SK-N-SH (cell line): ENCODE data around the gene PCK1. TPM values are rescaled to one million over a fixed set of nuclear protein-coding genes. Genes with fewer than 3 reads are reported as not detected.

Experiments used
- CTCF ChIA-PET: fragments of 300-600, 350-600 bp; formaldehyde crosslinking; extraction: SDS; loops from one replicate; lab custom pipeline; 2021; lab: Yijun Ruan, JAX
- POLR2A ChIA-PET: fragments of 350-600 bp; sonication (Branson Sonifier 250); formaldehyde crosslinking; extraction: SDS; loops from one replicate; lab custom pipeline; 2020; ENCODE audit warnings: antibody characterized with exemption, inconsistent platforms; lab: Yijun Ruan, JAX
- DNase-seq: peaks from one replicate; pipeline ENCODE4 v3.0.0; 2012
- H2AFZ ChIP-seq: fragments of 200-600 bp; sonication (generic); 2 replicates; pipeline ENCODE4 v1.8.1; 2016; ENCODE audit warnings: antibody characterized with exemption, mild to moderate bottlenecking, low read depth
- H3F3A ChIP-seq: fragments of 200-600 bp; sonication (generic); replicated peaks from 2 replicates; pipeline ENCODE3; 2016; ENCODE audit warnings: antibody characterized with exemption, mild to moderate bottlenecking; ENCODE audit not compliant: insufficient read depth
- H3K27ac ChIP-seq, 2 experiments: fragments of 200-500 bp in 1 of 2; fragments of 200-600 bp in 1 of 2; sonication (Bioruptor generic) in 1 of 2; sonication (generic), shearing (Covaris generic) in 1 of 2; 2 replicates each; pipeline versions ENCODE4 v1.5.1 to v1.6.1; 2014 to 2016; ENCODE audit warnings: low read depth in 2 of 2, inconsistent platforms in 1 of 2, low read length in 1 of 2, mild to moderate bottlenecking in 1 of 2, mixed read lengths in 1 of 2
- H3K27me3 ChIP-seq: fragments of 200-600 bp; sonication (generic), shearing (Covaris generic); 2 replicates; pipeline ENCODE4 v1.6.1; 2016; ENCODE audit warnings: mixed run types; ENCODE audit not compliant: insufficient read depth
- H3K36me3 ChIP-seq, 2 experiments: fragments of 200-500 bp in 1 of 2; fragments of 200-600 bp in 1 of 2; sonication (Bioruptor generic) in 1 of 2; sonication (generic) in 1 of 2; replicated peaks in 1 of 2; 2 replicates each; pipeline versions ENCODE3 to v1.5.1; 2014 to 2016; ENCODE audit warnings: low read length in 1 of 2, mild to moderate bottlenecking in 1 of 2; ENCODE audit not compliant: insufficient read depth in 2 of 2, control insufficient read depth in 1 of 2
- H3K4me1 ChIP-seq, 2 experiments: fragments of 200-500 bp in 1 of 2; fragments of 200-600 bp in 1 of 2; sonication (Bioruptor generic) in 1 of 2; sonication (generic), shearing (Covaris generic) in 1 of 2; 2 replicates each; pipeline versions ENCODE4 v1.5.1 to v1.6.1; 2014 to 2016; ENCODE audit warnings: low read depth in 1 of 2, low read length in 1 of 2, mixed run types in 1 of 2; ENCODE audit not compliant: insufficient read depth in 2 of 2, control insufficient read depth in 1 of 2
- H3K4me2 ChIP-seq: fragments of 200-600 bp; sonication (generic), shearing (Covaris generic); 2 replicates; pipeline ENCODE4 v1.6.1; 2017; ENCODE audit warnings: mixed run types
- H3K4me3 ChIP-seq, 2 experiments: fragments of 200-500 bp in 1 of 2; fragments of 200-600 bp in 1 of 2; sonication (Bioruptor generic) in 1 of 2; sonication (generic), shearing (Covaris generic) in 1 of 2; 2 replicates each; pipeline versions ENCODE4 v1.5.1 to v1.8.1; 2014 to 2016; ENCODE audit warnings: low read depth in 2 of 2, inconsistent platforms in 1 of 2, low read length in 1 of 2, mild to moderate bottlenecking in 1 of 2, mixed read lengths in 1 of 2, moderate library complexity in 1 of 2
- H3K79me2 ChIP-seq: fragments of 200-600 bp; sonication (generic); 2 replicates; pipeline ENCODE4 v1.8.1; 2017; ENCODE audit warnings: mild to moderate bottlenecking; ENCODE audit not compliant: insufficient read depth
- H3K9ac ChIP-seq: fragments of 200-600 bp; sonication (generic); 2 replicates; pipeline ENCODE4 v1.6.1; 2017; ENCODE audit warnings: mixed run types
- H3K9me2 ChIP-seq: fragments of 200-600 bp; sonication (generic); 2 replicates; pipeline ENCODE4 v1.6.1; 2017; ENCODE audit warnings: mixed run types
- H3K9me3 ChIP-seq: fragments of 200-600 bp; sonication (generic); 2 replicates; pipeline ENCODE4 v1.6.1; 2017; ENCODE audit warnings: mixed run types, mild to moderate bottlenecking, moderate library complexity
- H4K20me1 ChIP-seq: fragments of 200-600 bp; sonication (generic); 2 replicates; pipeline ENCODE4 v1.6.1; 2017; ENCODE audit warnings: mild to moderate bottlenecking, mixed run types; ENCODE audit not compliant: insufficient read depth
- CHD2 ChIP-seq: fragments of 150-350 bp; IDR thresholded peaks from 2 replicates; pipeline ENCODE4 v1.6.1; 2018; ENCODE audit warnings: low read length; ENCODE audit not compliant: partially characterized antibody
- ELF1 ChIP-seq: IDR thresholded peaks from 2 replicates; pipeline ENCODE4 v1.4.0; 2012
- EP300 ChIP-seq, 2 experiments: IDR thresholded peaks; 2 replicates each; pipeline versions ENCODE4 v1.4.0 to v1.6.1; 2012; ENCODE audit warnings: borderline replicate concordance in 1 of 2, low read depth in 1 of 2, low read length in 1 of 2
- FOSL2 ChIP-seq: IDR thresholded peaks from 2 replicates; pipeline ENCODE4 v1.4.0; 2012; ENCODE audit warnings: low read depth, mild to moderate bottlenecking, moderate library complexity, borderline replicate concordance
- FOXJ3 ChIP-seq: sonication (generic); formaldehyde crosslinking; IDR thresholded peaks from 2 replicates; pipeline ENCODE4 v1.5.1; 2020; ENCODE audit warnings: mild to moderate bottlenecking, missing genetic modification reagents
- GABPA ChIP-seq: IDR thresholded peaks from 2 replicates; pipeline ENCODE4 v1.4.0; 2012; ENCODE audit warnings: low read depth, mild to moderate bottlenecking
- JUND ChIP-seq: IDR thresholded peaks from 2 replicates; pipeline ENCODE4 v1.4.0; 2012
- NFIC ChIP-seq: IDR thresholded peaks from 2 replicates; pipeline ENCODE4 v1.4.0; 2012; ENCODE audit warnings: borderline replicate concordance
- POLR2AphosphoS5 ChIP-seq: IDR thresholded peaks from 2 replicates; pipeline ENCODE4 v1.6.1; 2012; ENCODE audit warnings: low read depth, low read length
- REST ChIP-seq: IDR thresholded peaks from 2 replicates; pipeline ENCODE4 v1.6.1; 2012; ENCODE audit warnings: mild to moderate bottlenecking, low read depth, low read length, moderate library complexity
- RFX5 ChIP-seq: IDR thresholded peaks from 2 replicates; pipeline ENCODE4 v1.6.1; 2012; ENCODE audit warnings: mild to moderate bottlenecking, improper control_type of control experiment, low read length
- RXRA ChIP-seq: IDR thresholded peaks from 2 replicates; pipeline ENCODE4 v1.4.0; 2012; ENCODE audit warnings: low read depth, mild to moderate bottlenecking, borderline replicate concordance
- SIN3A ChIP-seq: IDR thresholded peaks from 2 replicates; pipeline ENCODE4 v1.6.1; 2012; ENCODE audit warnings: low read depth, mild to moderate bottlenecking, low read length, moderate library complexity, borderline replicate concordance
- SMC3 ChIP-seq: IDR thresholded peaks from 2 replicates; pipeline ENCODE4 v1.6.1; 2012; ENCODE audit warnings: low read depth, low read length, improper control_type of control experiment
- TCF12 ChIP-seq: IDR thresholded peaks from 2 replicates; pipeline ENCODE4 v1.4.0; 2012
- USF2 ChIP-seq: fragments of 150-350 bp; IDR thresholded peaks from 2 replicates; pipeline ENCODE4 v1.6.1; 2017; ENCODE audit warnings: antibody characterized with exemption, low read length, low read depth, borderline replicate concordance
- YY1 ChIP-seq: IDR thresholded peaks from 2 replicates; pipeline ENCODE4 v1.4.0; 2012; ENCODE audit warnings: low read depth, mild to moderate bottlenecking
- ZBTB33 ChIP-seq: IDR thresholded peaks from 2 replicates; pipeline ENCODE4 v1.4.0; 2012; ENCODE audit warnings: low read depth, borderline replicate concordance
- WGBS: methylation state at CpG from one replicate; pipeline ENCODE4 v1.1.6; 2017; ENCODE audit warnings: low lambda C conversion rate; 5-methylcytosine and 5-hydroxymethylcytosine counted together
- polyA plus RNA-seq, 3 experiments: library from polyadenylated mRNA; depleted of rRNA; stranded (reverse); fragments of >200 nt; gene quantifications; 2 replicates each; pipeline ENCODE4 v1.2.3, GENCODE V29; 2012
- TF ChIP-seq, protein P1 (sequence below): fragments of 200-600 bp; sonication (generic); IDR thresholded peaks from 2 replicates; pipeline ENCODE4 v1.6.1; 2017; ENCODE audit warnings: antibody characterized with exemption, mild to moderate bottlenecking, moderate library complexity
- TF ChIP-seq, protein P2 (sequence below): fragments of 150-350 bp; IDR thresholded peaks from 2 replicates; pipeline ENCODE4 v1.6.1; 2016; ENCODE audit warnings: mild to moderate bottlenecking, low read depth, low read length

The PCK1 gene
- polyA plus RNA-seq, 1 of the 3 experiments (the other 2 are of a cell fraction), result not detected

DNA sequence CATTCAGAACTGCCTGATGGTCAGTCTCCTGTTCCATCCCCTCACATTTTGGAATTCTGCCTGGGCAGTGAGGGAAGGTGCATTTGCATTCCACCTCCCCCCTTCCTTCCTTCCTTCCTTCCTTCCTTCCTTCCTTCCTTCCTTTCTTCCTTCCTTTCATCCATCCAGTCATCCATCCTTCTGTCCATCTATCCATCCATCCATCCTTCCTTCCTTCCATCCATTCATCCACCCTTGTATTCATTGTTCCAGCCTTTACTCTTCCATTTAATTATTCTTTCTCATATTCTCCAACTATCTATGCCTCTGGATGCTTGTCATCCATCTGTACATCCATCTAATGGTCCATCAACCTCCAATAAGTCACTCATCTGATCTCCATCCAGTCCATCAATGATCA lies 14.0 kb downstream of the PCK1 start:
- ChIA-PET POLR2A (no interaction called here), CTCF (interaction anchor here (0.8 to 1.6 kb wide), 3 partner anchors 12 to 193 kb away, joined by 3 to 6 read pairs (median 3); no protein-coding TSS in a partner anchor)
- Histone ChIP-seq H3K9me3 (no peaks in the 10 kb centered on the region), H3K27ac (no peak overlapping the region), H3F3A (no peaks in the 10 kb centered on the region), H3K9ac (no peak overlapping the region), H3K9me2 (no peaks in the 10 kb centered on the region), H3K36me3 (no peaks in the 10 kb centered on the region), H2AFZ (no peak overlapping the region), H3K4me2 (no peak overlapping the region), H4K20me1 (no peaks in the 10 kb centered on the region), H3K4me1 (no peaks in the 10 kb centered on the region), H3K4me3 (no peak overlapping the region), H3K27me3 (peaks cover 16% of the 10 kb centered on the region), H3K79me2 (no peaks in the 10 kb centered on the region)
- no peak for DNase-seq
- no peak for TF ChIP-seq FOSL2
- TF ChIP-seq YY1, result no peak
- TF ChIP-seq RXRA, result no peak
- TF ChIP-seq EP300 (IDR thresholded peaks at IDR 0.05; ENCODE audit: borderline replicate concordance in 1 of 2, low read depth in 1 of 2, low read length in 1 of 2), result no peak
- no peak for TF ChIP-seq JUND
- TF ChIP-seq RFX5, result no peak

GRCh38 chr20:57576002-57576401 lies 15.1 kb downstream of the PCK1 start:
- Histone ChIP-seq H3K9ac (no peak overlapping the region), H3F3A (no peaks in the 10 kb centered on the region), H3K27ac (no peak overlapping the region), H3K27me3 (peaks cover 9% of the 10 kb centered on the region; the same call in 1 of the 2 replicates), H3K4me3 (no peak overlapping the region), H3K36me3 (no peaks in the 10 kb centered on the region), H3K9me2 (no peaks in the 10 kb centered on the region), H4K20me1 (no peaks in the 10 kb centered on the region), H3K4me2 (no peak overlapping the region), H2AFZ (no peak overlapping the region), H3K79me2 (no peaks in the 10 kb centered on the region), H3K9me3 (no peaks in the 10 kb centered on the region), H3K4me1 (no peaks in the 10 kb centered on the region)
- 17% methylated on average over 2 of the region's 2 CpGs for WGBS
- no peak for DNase-seq
- ChIA-PET POLR2A (no interaction called here), CTCF (interaction anchor here (1.6 to 2.0 kb wide), 3 partner anchors 11 to 634 kb away, joined by 3 to 5 read pairs (median 5); no protein-coding TSS in a partner anchor)
- TF ChIP-seq, protein P1, sequence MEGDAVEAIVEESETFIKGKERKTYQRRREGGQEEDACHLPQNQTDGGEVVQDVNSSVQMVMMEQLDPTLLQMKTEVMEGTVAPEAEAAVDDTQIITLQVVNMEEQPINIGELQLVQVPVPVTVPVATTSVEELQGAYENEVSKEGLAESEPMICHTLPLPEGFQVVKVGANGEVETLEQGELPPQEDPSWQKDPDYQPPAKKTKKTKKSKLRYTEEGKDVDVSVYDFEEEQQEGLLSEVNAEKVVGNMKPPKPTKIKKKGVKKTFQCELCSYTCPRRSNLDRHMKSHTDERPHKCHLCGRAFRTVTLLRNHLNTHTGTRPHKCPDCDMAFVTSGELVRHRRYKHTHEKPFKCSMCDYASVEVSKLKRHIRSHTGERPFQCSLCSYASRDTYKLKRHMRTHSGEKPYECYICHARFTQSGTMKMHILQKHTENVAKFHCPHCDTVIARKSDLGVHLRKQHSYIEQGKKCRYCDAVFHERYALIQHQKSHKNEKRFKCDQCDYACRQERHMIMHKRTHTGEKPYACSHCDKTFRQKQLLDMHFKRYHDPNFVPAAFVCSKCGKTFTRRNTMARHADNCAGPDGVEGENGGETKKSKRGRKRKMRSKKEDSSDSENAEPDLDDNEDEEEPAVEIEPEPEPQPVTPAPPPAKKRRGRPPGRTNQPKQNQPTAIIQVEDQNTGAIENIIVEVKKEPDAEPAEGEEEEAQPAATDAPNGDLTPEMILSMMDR, result no peak
- TF ChIP-seq SMC3, result no peak
- no peak for TF ChIP-seq SIN3A
- no peak for TF ChIP-seq TCF12
- no peak for TF ChIP-seq CHD2
- no peak for TF ChIP-seq NFIC
- no peak for TF ChIP-seq FOXJ3 (CRISPR knock-in tag)
- TF ChIP-seq FOSL2, result no peak
- no peak for TF ChIP-seq ZBTB33
- TF ChIP-seq REST, result no peak
- TF ChIP-seq GABPA, result no peak
- no peak for TF ChIP-seq ELF1
- no peak for TF ChIP-seq JUND
- TF ChIP-seq POLR2AphosphoS5, result no peak
- TF ChIP-seq USF2, result no peak
- TF ChIP-seq, protein P2, sequence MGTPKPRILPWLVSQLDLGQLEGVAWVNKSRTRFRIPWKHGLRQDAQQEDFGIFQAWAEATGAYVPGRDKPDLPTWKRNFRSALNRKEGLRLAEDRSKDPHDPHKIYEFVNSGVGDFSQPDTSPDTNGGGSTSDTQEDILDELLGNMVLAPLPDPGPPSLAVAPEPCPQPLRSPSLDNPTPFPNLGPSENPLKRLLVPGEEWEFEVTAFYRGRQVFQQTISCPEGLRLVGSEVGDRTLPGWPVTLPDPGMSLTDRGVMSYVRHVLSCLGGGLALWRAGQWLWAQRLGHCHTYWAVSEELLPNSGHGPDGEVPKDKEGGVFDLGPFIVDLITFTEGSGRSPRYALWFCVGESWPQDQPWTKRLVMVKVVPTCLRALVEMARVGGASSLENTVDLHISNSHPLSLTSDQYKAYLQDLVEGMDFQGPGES, result no peak
